SK-N-SH treated with all-trans-retinoic acid at 6 μM for 48 hours (cell line): Measurements from ENCODE around the gene SLC6A3.

Experiments used
- ATAC-seq: fragments of 200-7000 bp; cut with Tn5 transposase; 3 replicates; pipeline ENCODE4 v1.9.1; 2020; ENCODE audit warnings: mild to moderate bottlenecking, moderate library complexity
- ARNTL ChIP-seq: fragments of 450-650 bp; formaldehyde crosslinking; IDR thresholded peaks from 2 replicates; pipeline ENCODE4 v1.5.0; 2020; ENCODE audit warnings: low read depth, mild to moderate bottlenecking, moderate library complexity, borderline replicate concordance
- BACH2 ChIP-seq: fragments of 250-450 bp; sonication (Bioruptor Pico); IDR thresholded peaks from 2 replicates; pipeline ENCODE4 v1.9.0; 2021; ENCODE audit warnings: mild to moderate bottlenecking, borderline replicate concordance
- CREB5 ChIP-seq: fragments of 250-450 bp; sonication (Bioruptor Pico); IDR thresholded peaks from 2 replicates; pipeline ENCODE4 v1.5.1; 2020; ENCODE audit warnings: low read depth, mild to moderate bottlenecking, moderate library complexity
- CSDC2 ChIP-seq: fragments of 250-450 bp; sonication (Bioruptor Pico); IDR thresholded peaks from 2 replicates; pipeline ENCODE4 v1.5.0; 2020; ENCODE audit warnings: mild to moderate bottlenecking, moderate library complexity
- CSRNP3 ChIP-seq: fragments of 250-450 bp; sonication (Bioruptor Pico); IDR thresholded peaks from 2 replicates; pipeline ENCODE4 v1.5.1; 2021; ENCODE audit warnings: mild to moderate bottlenecking, moderate library complexity
- ESRRG ChIP-seq: fragments of 250-450 bp; sonication (Bioruptor Pico); IDR thresholded peaks from 2 replicates; pipeline ENCODE4 v1.6.1; 2021; ENCODE audit warnings: mild to moderate bottlenecking
- GLIS3 ChIP-seq: fragments of 250-450 bp; sonication (Bioruptor Pico); IDR thresholded peaks from 2 replicates; pipeline ENCODE4 v1.5.0; 2020; ENCODE audit warnings: mild to moderate bottlenecking, moderate library complexity
- ISL1 ChIP-seq: fragments of 250-450 bp; sonication (Bioruptor Pico); IDR thresholded peaks from 2 replicates; pipeline ENCODE4 v2.1.2; 2022; ENCODE audit warnings: mild to moderate bottlenecking, moderate library complexity
- PATZ1 ChIP-seq: fragments of 250-450 bp; sonication (Bioruptor Pico); IDR thresholded peaks from 2 replicates; pipeline ENCODE4 v1.8.0; 2020; ENCODE audit warnings: mild to moderate bottlenecking, moderate library complexity, borderline replicate concordance
- POU6F1 ChIP-seq: fragments of 250-450 bp; sonication (Bioruptor Pico); IDR thresholded peaks from 2 replicates; pipeline ENCODE4 v1.8.0; 2021; ENCODE audit warnings: low read depth, mild to moderate bottlenecking, moderate library complexity, borderline replicate concordance
- PPARA ChIP-seq: fragments of 250-450 bp; sonication (Bioruptor Pico); IDR thresholded peaks from 2 replicates; pipeline ENCODE4 v1.5.0; 2020; ENCODE audit warnings: mild to moderate bottlenecking, borderline replicate concordance
- RARB ChIP-seq: fragments of 250-450 bp; sonication (Bioruptor Pico); IDR thresholded peaks from 2 replicates; pipeline ENCODE4 v1.8.0; 2021; ENCODE audit warnings: mild to moderate bottlenecking, moderate library complexity
- SNAI2 ChIP-seq: fragments of 250-450 bp; sonication (Bioruptor Pico); IDR thresholded peaks from 2 replicates; pipeline ENCODE4 v1.5.0; 2020; ENCODE audit warnings: mild to moderate bottlenecking, moderate library complexity
- TCF4 ChIP-seq: fragments of 250-450 bp; sonication (Bioruptor Pico); IDR thresholded peaks from 2 replicates; pipeline ENCODE4 v1.8.0; 2021; ENCODE audit warnings: mild to moderate bottlenecking, moderate library complexity, borderline replicate concordance
- TOX ChIP-seq: fragments of 250-450 bp; sonication (Bioruptor Pico); IDR thresholded peaks from 2 replicates; pipeline ENCODE4 v1.8.0; 2021; ENCODE audit warnings: mild to moderate bottlenecking, moderate library complexity, borderline replicate concordance
- ZC3H10 ChIP-seq: fragments of 250-450 bp; sonication (Bioruptor Pico); IDR thresholded peaks from 2 replicates; pipeline ENCODE4 v1.5.1; 2021; ENCODE audit warnings: mild to moderate bottlenecking, moderate library complexity
- ZFP3 ChIP-seq: fragments of 250-450 bp; sonication (Bioruptor Pico); IDR thresholded peaks from 2 replicates; pipeline ENCODE4 v1.5.0; 2020; ENCODE audit warnings: mild to moderate bottlenecking, moderate library complexity
- ZNF565 ChIP-seq: fragments of 450-650 bp; formaldehyde crosslinking; conservative IDR thresholded peaks from 2 replicates; pipeline ENCODE4 v1.5.0; 2020; ENCODE audit warnings: low read depth, mild to moderate bottlenecking, moderate library complexity
- ZNF70 ChIP-seq: fragments of 450-650 bp; formaldehyde crosslinking; IDR thresholded peaks from 2 replicates; pipeline ENCODE4 v1.5.0; 2020; ENCODE audit warnings: mild to moderate bottlenecking, moderate library complexity
- ZNF8 ChIP-seq: fragments of 450-650 bp; formaldehyde crosslinking; IDR thresholded peaks from 2 replicates; pipeline ENCODE4 v1.5.0; 2020; ENCODE audit warnings: mild to moderate bottlenecking, moderate library complexity

SLC6A3 gene

GRCh38 chr5:1367149-1367548 lies 78.1 kb downstream of the SLC6A3 start:
- TF ChIP-seq POU6F1 (CRISPR knock-in tag): no peak
- TF ChIP-seq ZNF70 (CRISPR knock-in tag): no peak
- no peak for TF ChIP-seq ZNF8 (CRISPR knock-in tag)
- no peak for TF ChIP-seq TCF4 (CRISPR knock-in tag)
- no peak for TF ChIP-seq ARNTL (CRISPR knock-in tag)
- TF ChIP-seq ISL1: no peak
- no peak for TF ChIP-seq CSDC2
- TF ChIP-seq SNAI2 (CRISPR knock-in tag): no peak
- no peak for TF ChIP-seq TOX (CRISPR knock-in tag)
- TF ChIP-seq ZNF565: no peak
- TF ChIP-seq PATZ1 (CRISPR knock-in tag): no peak
- no peak for TF ChIP-seq GLIS3 (CRISPR knock-in tag)
- TF ChIP-seq CREB5 (CRISPR knock-in tag): no peak
- TF ChIP-seq, all 23 proteins: peak for 0
- ATAC-seq: no peak

- TF ChIP-seq CREB5 (CRISPR knock-in tag) (no peak), POU6F1 (CRISPR knock-in tag) (no peak)
- TF ChIP-seq, all 23 proteins: peak for 0
- no peak for ATAC-seq
Observed at GRCh38 chr5:1366514-1366913, 78.7 kb downstream of the SLC6A3 start.

GRCh38 chr5:1364211-1364610 lies 81.0 kb downstream of the SLC6A3 start:
- ATAC-seq: no peak
- TF ChIP-seq RARB (CRISPR knock-in tag) (no peak), ZC3H10 (no peak)

GRCh38 chr5:1363581-1363980 lies 81.7 kb downstream of the SLC6A3 start:
- ATAC-seq: no peak
- TF ChIP-seq CREB5 (CRISPR knock-in tag): no peak
- TF ChIP-seq ZC3H10: no peak
- TF ChIP-seq CSDC2: no peak
- no peak for TF ChIP-seq TCF4 (CRISPR knock-in tag)
- TF ChIP-seq ARNTL (CRISPR knock-in tag): no peak
- TF ChIP-seq BACH2: no peak
- TF ChIP-seq ZFP3 (CRISPR knock-in tag): no peak
- TF ChIP-seq PATZ1 (CRISPR knock-in tag): no peak
- TF ChIP-seq CSRNP3 (CRISPR knock-in tag): no peak
- TF ChIP-seq PPARA (CRISPR knock-in tag): no peak
- no peak for TF ChIP-seq ESRRG (CRISPR knock-in tag)
- no peak for TF ChIP-seq ZNF8 (CRISPR knock-in tag)
- TF ChIP-seq GLIS3 (CRISPR knock-in tag): no peak
- TF ChIP-seq SNAI2 (CRISPR knock-in tag): no peak
